Esophagus squamous epithelium (tissue), 4 donors: ENCODE measurements around the gene CDKL2.

Source experiments
- CTCF ChIP-seq, 6 experiments: fragments of 450-650 bp in 4 of 6; fragments of 200-600 bp in 2 of 6; sonication (generic) in 2 of 6; IDR thresholded peaks; one replicate each; pipeline ENCODE4 v1.5.1; 2016 to 2019; ENCODE audit warnings: antibody characterized with exemption in 6 of 6, mild to moderate bottlenecking in 4 of 6, moderate library complexity in 4 of 6
- POLR2A ChIP-seq, 4 donors: fragments of 450-650 bp; IDR thresholded peaks; one replicate each; pipeline ENCODE4 v1.6.1; 2017; ENCODE audit warnings: antibody characterized with exemption in 4 of 4, mild to moderate bottlenecking in 4 of 4, moderate library complexity in 3 of 4

GRCh38 chr4:75634281-75634680 lies 4.0 kb upstream of the CDKL2 start:
- TF ChIP-seq CTCF (IDR thresholded peaks at IDR 0.05) (no peak), POLR2A (IDR thresholded peaks at IDR 0.05) (no peak)
